HEK293T (cell line): ENCODE measurements around the gene APOBEC3H.

Source experiments
- ARNT ChIP-seq: fragments of 450-650 bp; IDR thresholded peaks from 2 replicates; pipeline ENCODE4 v1.6.1; 2017; ENCODE audit warnings: mild to moderate bottlenecking
- BHLHE40 ChIP-seq: fragments of 450-650 bp; IDR thresholded peaks from 2 replicates; pipeline ENCODE4 v1.6.1; 2016; ENCODE audit warnings: mild to moderate bottlenecking, moderate library complexity, borderline replicate concordance
- CTBP1 ChIP-seq: fragments of 450-650 bp; IDR thresholded peaks from 2 replicates; pipeline ENCODE4 v1.6.1; 2016; ENCODE audit warnings: borderline replicate concordance
- ELF4 ChIP-seq: fragments of 450-650 bp; IDR thresholded peaks from 2 replicates; pipeline ENCODE4 v1.6.1; 2017; ENCODE audit warnings: antibody characterized with exemption
- FOXA1 ChIP-seq: fragments of 450-650 bp; IDR thresholded peaks from 2 replicates; pipeline ENCODE4 v1.6.1; 2016; ENCODE audit warnings: mild to moderate bottlenecking
- FOXK2 ChIP-seq: fragments of 450-650 bp; IDR thresholded peaks from 2 replicates; pipeline ENCODE4 v1.6.1; 2016; ENCODE audit warnings: mild to moderate bottlenecking
- FOXM1 ChIP-seq: fragments of 450-650 bp; IDR thresholded peaks from 2 replicates; pipeline ENCODE4 v1.6.1; 2017; ENCODE audit warnings: mild to moderate bottlenecking, borderline replicate concordance
- SP1 ChIP-seq: fragments of 450-650 bp; IDR thresholded peaks from 2 replicates; pipeline ENCODE4 v1.6.1; 2017
- TARDBP ChIP-seq: fragments of 450-650 bp; IDR thresholded peaks from 2 replicates; pipeline ENCODE4 v1.6.1; 2016
- ZNF384 ChIP-seq: fragments of 450-650 bp; IDR thresholded peaks from 2 replicates; pipeline ENCODE4 v1.6.1; 2016
- TF ChIP-seq, protein P1 (sequence below): fragments of 450-650 bp; IDR thresholded peaks from 2 replicates; pipeline ENCODE4 v1.6.1; 2016

DNA sequence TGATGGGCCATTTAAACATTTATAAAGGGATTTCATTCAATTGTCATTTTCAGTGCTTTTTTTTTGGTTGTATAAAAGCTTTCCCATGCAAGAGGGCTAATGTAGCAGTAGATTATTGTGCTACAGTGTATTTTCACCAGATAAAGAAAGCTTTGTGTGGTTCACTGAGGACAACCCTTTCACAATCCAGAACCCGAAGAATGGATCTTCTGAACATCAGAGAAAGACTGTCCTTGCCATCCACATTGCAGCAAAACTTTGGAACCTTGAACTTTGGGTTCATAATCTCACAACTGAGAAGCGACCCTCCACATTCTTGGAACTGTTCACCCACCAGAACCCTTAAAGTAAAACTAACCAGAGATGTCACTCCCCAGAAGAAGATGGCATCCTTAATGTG is 9.3 kb downstream of the APOBEC3H start:
- TF ChIP-seq BHLHE40, result no peak
- TF ChIP-seq FOXK2, result no peak
- TF ChIP-seq ZNF384, result no peak
- TF ChIP-seq, protein P1, sequence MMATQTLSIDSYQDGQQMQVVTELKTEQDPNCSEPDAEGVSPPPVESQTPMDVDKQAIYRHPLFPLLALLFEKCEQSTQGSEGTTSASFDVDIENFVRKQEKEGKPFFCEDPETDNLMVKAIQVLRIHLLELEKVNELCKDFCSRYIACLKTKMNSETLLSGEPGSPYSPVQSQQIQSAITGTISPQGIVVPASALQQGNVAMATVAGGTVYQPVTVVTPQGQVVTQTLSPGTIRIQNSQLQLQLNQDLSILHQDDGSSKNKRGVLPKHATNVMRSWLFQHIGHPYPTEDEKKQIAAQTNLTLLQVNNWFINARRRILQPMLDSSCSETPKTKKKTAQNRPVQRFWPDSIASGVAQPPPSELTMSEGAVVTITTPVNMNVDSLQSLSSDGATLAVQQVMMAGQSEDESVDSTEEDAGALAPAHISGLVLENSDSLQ, result no peak
- TF ChIP-seq ELF4, result no peak
- TF ChIP-seq SP1, result no peak
- no peak for TF ChIP-seq ARNT
- no peak for TF ChIP-seq TARDBP
- TF ChIP-seq CTBP1, result no peak
- no peak for TF ChIP-seq FOXM1
- no peak for TF ChIP-seq FOXA1
